Thymus (tissue), 14 donors: ENCODE measurements around the gene SCN9A. TPM values are rescaled to one million over a fixed set of nuclear protein-coding genes. Genes with fewer than 3 reads are reported as not detected.
A peak's percentile ranks its signal among the peaks of the same experiment; 100 is the strongest.

Experiments used
- DNase-seq, 9 donors: peaks; one replicate each; pipeline ENCODE4 v3.0.0-alpha.2; 2013; ENCODE audit warnings: low spot score in 9 of 9, low read depth in 6 of 9, missing footprints in 1 of 9
- H3K27ac ChIP-seq, 2 donors: one replicate each; pipeline ENCODE4 v1.5.1; 2013; ENCODE audit warnings: control low read depth in 1 of 2, low read depth in 1 of 2, low read length in 1 of 2, mild to moderate bottlenecking in 1 of 2, moderate library complexity in 1 of 2
- H3K27me3 ChIP-seq, 2 donors: one replicate each; pipeline ENCODE4 v1.5.1; 2013; ENCODE audit warnings: low read length in 1 of 2; ENCODE audit not compliant: control insufficient read depth in 2 of 2, insufficient read depth in 1 of 2
- H3K36me3 ChIP-seq, 2 donors: one replicate each; pipeline ENCODE4 v1.5.1; 2013; ENCODE audit warnings: low read length in 1 of 2, mild to moderate bottlenecking in 1 of 2, moderate library complexity in 1 of 2; ENCODE audit not compliant: control insufficient read depth in 2 of 2, insufficient read depth in 2 of 2
- H3K4me1 ChIP-seq, 2 donors: one replicate each; pipeline ENCODE4 v1.5.1; 2013; ENCODE audit warnings: low read length in 2 of 2; ENCODE audit not compliant: control insufficient read depth in 2 of 2, insufficient read depth in 2 of 2
- H3K4me3 ChIP-seq, 2 donors: one replicate each; pipeline ENCODE4 v1.5.1; 2013; ENCODE audit warnings: low read length in 2 of 2, control low read depth in 1 of 2, mild to moderate bottlenecking in 1 of 2
- H3K9me3 ChIP-seq, 2 donors: one replicate each; pipeline ENCODE4 v1.5.1; 2013; ENCODE audit warnings: low read length in 1 of 2, mild to moderate bottlenecking in 1 of 2; ENCODE audit not compliant: control insufficient read depth in 2 of 2, insufficient read depth in 1 of 2
- WGBS: extraction: QIAGEN DNeasy Blood & Tissue Kit; methylation state at CpG from one replicate; pipeline ENCODE4 v1.1.7; 2013; 5-methylcytosine and 5-hydroxymethylcytosine counted together
- long read RNA-seq, 10 donors: transcript quantifications; one replicate each; lab custom pipeline, GENCODE V29; 2026
- polyA plus RNA-seq: library from polyadenylated mRNA; stranded (reverse); fragments of 200-250 nt; gene quantifications from one replicate; pipeline ENCODE4 v1.2.3, GENCODE V29; 2013
- total RNA-seq: library from RNA; stranded (reverse); fragments of 120-200 nt; gene quantifications from one replicate; pipeline ENCODE4 v1.2.4, GENCODE V29; 2013
- donor health status: healthy.

SCN9A gene
- total RNA-seq: 5.6 TPM
- 1.2 TPM for polyA plus RNA-seq
- long read RNA-seq, donor 1: 0 reads
- long read RNA-seq, donor 2, partial matches to known transcripts: 0 of 2 reads
- long read RNA-seq, donor 2, other reads (novel, unspliced or antisense): 0 of 2 reads
- long read RNA-seq, donor 3: 0 reads
- long read RNA-seq, donor 4, partial matches to known transcripts: 0 of 1 reads
- long read RNA-seq, donor 4, other reads (novel, unspliced or antisense): 0 of 1 reads
- long read RNA-seq, donor 5: 0 reads
- long read RNA-seq, donor 6: 0 reads
- long read RNA-seq, donor 7: 0 reads
- long read RNA-seq, donor 8: 0 reads
- long read RNA-seq, donor 9: 0 reads
- long read RNA-seq, donor 10: 0 reads

GRCh38 chr2:166375736-166376487, at the start of gene SCN9A:
Gene SCN9A (minus strand): TSS chr2:166375944. CDS start chr2:166311756, 64,188 bp downstream.
- peak; percentile 35 to 90 (median 77) for DNase-seq
- H3K4me3 ChIP-seq: peak within 1 kb of the TSS; percentile 65 to 68
- 1% methylated on average over 45 of the region's 45 CpGs for WGBS
- peaks cover 5 to 19% of the 10 kb centered on the region in 2 donors for H3K4me1 ChIP-seq
- H3K27ac ChIP-seq: peak within 1 kb of the TSS; percentile 21 to 86
- peaks cover 2 to 12% of the 10 kb centered on the region in 2 donors for H3K27me3 ChIP-seq
- no peaks in the 10 kb centered on the region for H3K9me3 ChIP-seq
- H3K36me3 ChIP-seq: no peaks in the 10 kb centered on the region

- Histone ChIP-seq H3K4me1 (no peaks in the 10 kb centered on the region), H3K27ac (no peak overlapping the region), H3K4me3 (no peak overlapping the region), H3K36me3 (no peaks in the 10 kb centered on the region), H3K9me3 (no peaks in the 10 kb centered on the region), H3K27me3 (no peaks in the 10 kb centered on the region)
- 97% methylated on average over 5 of the region's 5 CpGs for WGBS
- DNase-seq: no peak
Observed at GRCh38 chr2:166424841-166425240, 49.1 kb upstream of the SCN9A start.

GRCh38 chr2:166419616-166419934, 43.8 kb upstream of the SCN9A start:
- no peaks in the 10 kb centered on the region for H3K27me3 ChIP-seq
- no peaks in the 10 kb centered on the region for H3K9me3 ChIP-seq
- H3K4me1 ChIP-seq: no peaks in the 10 kb centered on the region
- no peaks in the 10 kb centered on the region for H3K36me3 ChIP-seq
- DNase-seq: peak in 1 of 9 donors; percentile 22
- H3K4me3 ChIP-seq: no peak overlapping the region
- WGBS: 73% methylated on average over 2 of the region's 2 CpGs
- H3K27ac ChIP-seq: no peak overlapping the region

- WGBS: 87% methylated on average over 5 of the region's 5 CpGs
- no peak overlapping the region for H3K27ac ChIP-seq
- H3K9me3 ChIP-seq: no peaks in the 10 kb centered on the region
- no peak for DNase-seq
- H3K4me3 ChIP-seq: no peak overlapping the region
- no peaks in the 10 kb centered on the region for H3K27me3 ChIP-seq
- H3K4me1 ChIP-seq: no peaks in the 10 kb centered on the region
- no peaks in the 10 kb centered on the region for H3K36me3 ChIP-seq
Observed at GRCh38 chr2:166418853-166419615, 43.3 kb upstream of the SCN9A start.

GRCh38 chr2:166417669-166418068, 41.9 kb upstream of the SCN9A start:
- H3K27ac ChIP-seq: no peak overlapping the region
- no peaks in the 10 kb centered on the region for H3K27me3 ChIP-seq
- no peaks in the 10 kb centered on the region for H3K9me3 ChIP-seq
- peak in 7 of 9 donors; percentile 12 to 59 (median 15) for DNase-seq
- no peaks in the 10 kb centered on the region for H3K36me3 ChIP-seq
- 66% methylated on average over 2 of the region's 2 CpGs for WGBS
- H3K4me1 ChIP-seq: no peaks in the 10 kb centered on the region
- H3K4me3 ChIP-seq: no peak overlapping the region

GRCh38 chr2:166413255-166413654, 37.5 kb upstream of the SCN9A start:
- H3K27ac ChIP-seq: no peak overlapping the region
- no peaks in the 10 kb centered on the region for H3K9me3 ChIP-seq
- WGBS: 94% methylated on average over 1 of the region's 1 CpG
- peaks cover 0 to 6% of the 10 kb centered on the region in 2 donors for H3K36me3 ChIP-seq
- H3K27me3 ChIP-seq: no peaks in the 10 kb centered on the region
- H3K4me1 ChIP-seq: no peaks in the 10 kb centered on the region
- no peak overlapping the region for H3K4me3 ChIP-seq
- DNase-seq: no peak

- H3K4me3 ChIP-seq: no peak overlapping the region
Observed at GRCh38 chr2:166411473-166412230, 35.9 kb upstream of the SCN9A start.

GRCh38 chr2:166410828-166411472, 35.2 kb upstream of the SCN9A start:
- 97% methylated on average over 7 of the region's 7 CpGs for WGBS
- Histone ChIP-seq H3K27ac (no peak overlapping the region), H3K4me3 (no peak overlapping the region), H3K9me3 (no peaks in the 10 kb centered on the region), H3K4me1 (no peaks in the 10 kb centered on the region), H3K36me3 (peaks cover 0 to 6% of the 10 kb centered on the region in 2 donors), H3K27me3 (no peaks in the 10 kb centered on the region)
- DNase-seq: no peak

More at GRCh38 chr2:166411473-166412230, 35.9 kb upstream of the SCN9A start:
- Histone ChIP-seq H3K27me3 (no peaks in the 10 kb centered on the region), H3K4me1 (no peaks in the 10 kb centered on the region), H3K36me3 (peaks cover 0 to 6% of the 10 kb centered on the region in 2 donors), H3K27ac (no peak overlapping the region), H3K9me3 (no peaks in the 10 kb centered on the region)
- 90% methylated on average over 6 of the region's 6 CpGs for WGBS
- no peak for DNase-seq
